ENCODE data around the gene PLAAT4.
"Not testable (repeated sequence)": the region's sequence is repeated elsewhere in the genome, so short reads cannot be mapped to it uniquely, and the experiment has no call there.

PLAAT4 gene

DNA sequence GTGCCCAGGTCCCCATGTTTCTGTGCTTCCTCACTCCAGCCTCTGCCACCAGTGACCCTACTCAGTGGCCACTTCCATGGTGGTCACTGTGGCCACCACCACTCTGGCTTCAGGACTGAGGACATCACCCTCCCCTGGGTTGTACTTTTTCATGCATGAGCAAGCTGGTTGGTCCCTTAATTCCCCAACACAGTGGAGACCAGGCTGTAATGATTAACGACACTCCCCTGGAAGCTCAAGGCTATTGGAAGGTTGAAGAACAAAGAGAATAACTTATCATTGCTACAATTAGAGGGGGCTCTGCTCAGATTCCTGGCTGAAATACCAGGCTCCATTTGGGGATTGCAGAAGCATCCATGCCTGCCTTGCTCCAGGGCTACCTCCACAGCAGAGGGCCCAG lies 10.5 kb downstream of the PLAAT4 start:
- no peak for DNase-seq (ENCODE audit: low spot score)

GRCh38 chr11:63548178-63548577 lies 11.6 kb downstream of the PLAAT4 start:
- DNase-seq (ENCODE audit: low spot score), result no peak

DNA sequence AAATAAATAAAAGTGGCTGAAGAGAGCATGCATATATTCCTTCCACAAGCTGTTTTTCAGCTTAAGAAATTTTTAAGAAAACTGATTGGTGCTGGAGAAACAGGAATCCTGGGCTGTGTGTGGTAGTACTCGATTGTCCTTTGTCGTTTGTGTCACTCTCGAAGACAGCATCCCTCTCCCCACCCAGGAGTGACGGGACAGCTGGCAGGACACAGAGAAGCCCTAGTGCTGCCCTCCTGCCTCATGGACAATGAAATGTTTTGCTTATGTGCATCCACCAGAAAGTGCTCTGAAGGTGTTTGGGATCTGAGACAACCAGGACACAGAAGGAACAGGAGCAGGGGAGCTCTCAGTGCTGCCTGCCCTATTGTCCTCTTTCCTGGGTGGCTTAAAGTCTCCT lies 12.8 kb downstream of the PLAAT4 start:
- no peak for DNase-seq (ENCODE audit: low spot score)

DNA sequence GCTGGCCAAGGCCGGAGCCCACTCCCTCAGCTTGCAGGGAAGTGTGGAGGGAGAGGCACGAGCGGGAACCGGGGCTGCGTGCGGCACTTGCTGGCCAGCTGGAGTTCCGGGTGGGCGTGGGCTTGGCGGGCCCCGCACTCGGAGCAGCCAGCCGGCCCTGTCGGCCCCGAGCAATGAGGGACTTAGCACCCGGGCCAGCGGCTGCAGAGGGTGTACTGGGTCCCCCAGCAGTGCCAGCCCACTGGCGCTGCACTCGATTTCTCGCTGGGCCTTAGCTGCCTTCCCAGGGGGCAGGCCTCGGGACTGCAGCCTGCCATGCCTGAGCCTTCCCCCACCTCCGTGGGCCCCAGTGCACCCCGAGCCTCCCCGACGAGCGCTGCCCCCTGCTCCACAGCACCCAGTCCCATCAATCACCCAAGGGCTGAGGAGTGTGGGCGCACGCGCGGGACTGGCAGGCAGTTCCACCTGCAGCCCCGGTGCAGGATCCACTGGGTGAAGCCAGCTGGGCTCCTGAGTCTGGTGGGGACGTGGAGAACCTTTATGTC lies 13.6 kb downstream of the PLAAT4 start:
- DNase-seq (ENCODE audit: low spot score), result not testable (repeated sequence)

DNA sequence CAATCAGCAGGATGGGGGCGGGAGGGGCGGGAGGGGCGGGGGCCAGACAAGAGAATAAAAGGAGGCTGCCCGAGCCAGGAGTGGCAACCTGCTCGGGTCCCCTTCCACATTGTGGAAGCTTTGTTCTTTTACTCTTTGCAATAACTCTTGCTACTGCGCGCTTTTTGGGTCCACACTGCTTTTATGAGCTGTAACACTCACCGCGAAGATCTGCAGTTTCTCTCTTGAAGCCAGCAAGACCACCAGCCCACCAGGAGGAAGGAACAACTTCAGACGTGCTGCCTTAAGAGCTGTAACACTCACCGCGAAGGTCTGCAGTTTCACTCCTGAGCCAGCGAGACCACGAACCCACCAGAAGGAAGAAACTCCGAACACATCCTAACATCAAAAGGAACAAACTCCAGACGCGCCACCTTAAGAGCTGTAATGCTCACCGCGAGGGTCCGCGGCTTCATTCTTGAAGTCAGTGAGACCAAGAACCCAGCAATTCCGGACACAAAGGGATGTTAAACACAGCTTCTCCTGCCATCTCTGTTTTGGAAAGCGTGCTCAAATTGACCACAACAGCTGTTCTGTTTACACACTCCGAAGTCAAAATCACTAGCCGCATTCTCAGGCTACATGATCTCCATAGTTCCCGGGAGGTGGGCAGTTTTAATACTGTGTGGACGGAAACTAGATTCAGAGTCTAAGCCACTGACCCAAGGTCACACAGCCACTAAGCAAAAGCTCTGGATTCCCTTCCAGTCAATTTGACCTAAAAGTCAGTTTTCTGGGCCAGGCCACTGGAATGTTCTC lies 14.7 kb downstream of the PLAAT4 start:
- no peak for DNase-seq (ENCODE audit: low spot score)

- no peak for DNase-seq (ENCODE audit: low spot score)
Observed at GRCh38 chr11:63551889-63552266, 15.3 kb downstream of the PLAAT4 start.

- DNase-seq (ENCODE audit: low spot score), result no peak
Observed at GRCh38 chr11:63552921-63553320, 16.3 kb downstream of the PLAAT4 start.

- DNase-seq (ENCODE audit: low spot score), result no peak
Observed at GRCh38 chr11:63553759-63554158, 17.2 kb downstream of the PLAAT4 start.

DNA sequence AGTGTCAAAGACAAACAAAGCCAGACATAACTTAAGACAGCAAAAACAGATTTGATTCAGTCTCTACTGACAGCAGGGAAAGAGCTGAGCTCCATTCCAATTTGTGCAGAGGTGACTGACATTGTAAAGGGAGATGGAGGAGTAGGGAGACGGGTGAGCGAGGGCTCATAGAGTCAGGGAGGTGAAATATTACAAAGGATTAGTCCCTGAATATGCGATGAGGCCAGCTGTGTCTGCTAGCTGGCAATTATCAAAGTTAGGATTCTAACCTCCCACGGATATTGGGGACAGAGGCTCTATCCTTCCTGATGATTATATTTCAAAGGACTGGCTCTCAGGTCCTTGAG lies 18.2 kb downstream of the PLAAT4 start:
- DNase-seq (ENCODE audit: low spot score), result no peak

DNA sequence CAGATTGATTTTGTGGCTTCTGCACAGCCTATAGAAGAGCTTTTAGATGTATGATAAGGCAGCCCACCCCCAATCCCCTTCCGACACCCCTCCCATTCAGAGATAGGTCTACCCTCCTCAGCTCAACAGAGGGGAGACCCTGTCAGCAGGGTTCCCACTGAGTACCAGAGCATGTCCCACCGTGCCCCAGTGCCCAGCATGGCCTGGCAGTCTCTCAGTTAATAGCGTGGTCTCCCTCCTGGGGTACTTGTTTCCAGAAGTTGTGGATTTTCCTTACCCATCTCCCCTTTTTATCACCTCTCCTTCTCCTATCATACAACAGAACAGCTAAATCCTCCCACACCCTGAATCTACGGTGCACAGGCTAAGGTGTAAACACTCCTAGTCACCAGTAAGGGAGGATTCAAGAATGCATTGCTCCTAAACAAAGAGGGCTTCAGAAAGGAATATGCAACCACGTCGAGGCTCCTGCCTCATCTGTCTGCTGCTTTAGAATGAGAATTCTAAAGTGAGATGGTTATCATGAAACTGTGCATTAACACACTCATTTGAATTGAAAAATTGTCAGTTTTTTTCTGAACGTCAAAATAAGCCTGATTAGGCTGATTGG lies 19.9 kb downstream of the PLAAT4 start:
- no peak for DNase-seq (ENCODE audit: low spot score)

DNA sequence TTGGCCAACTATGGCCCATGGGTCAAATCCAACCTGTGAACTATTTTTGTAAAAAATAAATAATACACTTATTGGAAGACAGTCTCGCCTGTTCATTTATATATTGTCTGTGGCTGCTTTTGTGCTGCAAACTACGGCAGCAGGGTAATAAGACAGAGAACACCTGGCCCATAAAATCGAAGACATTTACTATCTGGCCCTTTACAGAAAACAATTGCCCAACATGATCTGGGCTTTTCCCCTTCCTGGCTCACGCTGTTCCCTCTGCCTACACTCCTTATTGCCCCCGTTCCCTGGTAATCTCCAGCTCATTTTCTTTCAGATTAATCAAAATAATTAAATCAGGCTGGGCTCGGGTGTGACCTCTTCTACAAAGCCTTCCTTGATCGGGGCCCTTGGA lies 21.0 kb downstream of the PLAAT4 start:
- DNase-seq (ENCODE audit: low spot score), result no peak

GRCh38 chr11:63558459-63559157 lies 22.0 kb downstream of the PLAAT4 start:
- no peak for DNase-seq (ENCODE audit: low spot score)

DNA sequence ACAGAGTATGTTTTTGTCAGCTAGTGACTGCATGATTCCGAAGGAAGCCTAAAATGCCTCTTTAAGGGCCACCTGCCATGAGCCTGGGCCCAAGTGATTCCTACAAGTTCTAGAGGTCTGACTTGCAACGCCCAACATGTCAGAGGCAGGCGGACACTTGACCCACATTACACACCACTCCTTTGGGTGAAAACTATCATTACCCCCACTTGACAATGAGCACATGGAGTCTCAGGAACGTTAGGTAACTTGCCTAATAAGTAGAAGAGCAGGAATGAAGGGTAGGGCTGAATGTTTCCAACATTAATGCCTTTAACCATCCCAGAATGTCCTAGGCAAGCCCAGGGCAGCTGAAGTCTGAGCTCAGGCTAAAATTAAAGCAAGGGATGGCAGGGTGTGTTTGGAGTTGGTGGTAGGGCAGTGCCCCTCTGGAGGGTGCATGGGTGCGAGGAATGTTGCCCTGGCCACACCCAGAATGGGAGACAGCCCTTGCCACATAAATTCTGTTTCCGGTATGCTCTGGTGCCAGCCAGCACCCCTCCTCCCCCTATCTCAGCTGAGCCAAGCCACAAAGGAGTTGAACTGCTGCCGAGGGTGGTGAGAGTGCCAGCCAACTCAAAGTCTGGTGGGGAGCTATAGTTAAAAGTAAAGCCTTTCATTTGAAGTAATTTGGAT lies 24.0 kb downstream of the PLAAT4 start:
- no peak for DNase-seq (ENCODE audit: low spot score)

DNA sequence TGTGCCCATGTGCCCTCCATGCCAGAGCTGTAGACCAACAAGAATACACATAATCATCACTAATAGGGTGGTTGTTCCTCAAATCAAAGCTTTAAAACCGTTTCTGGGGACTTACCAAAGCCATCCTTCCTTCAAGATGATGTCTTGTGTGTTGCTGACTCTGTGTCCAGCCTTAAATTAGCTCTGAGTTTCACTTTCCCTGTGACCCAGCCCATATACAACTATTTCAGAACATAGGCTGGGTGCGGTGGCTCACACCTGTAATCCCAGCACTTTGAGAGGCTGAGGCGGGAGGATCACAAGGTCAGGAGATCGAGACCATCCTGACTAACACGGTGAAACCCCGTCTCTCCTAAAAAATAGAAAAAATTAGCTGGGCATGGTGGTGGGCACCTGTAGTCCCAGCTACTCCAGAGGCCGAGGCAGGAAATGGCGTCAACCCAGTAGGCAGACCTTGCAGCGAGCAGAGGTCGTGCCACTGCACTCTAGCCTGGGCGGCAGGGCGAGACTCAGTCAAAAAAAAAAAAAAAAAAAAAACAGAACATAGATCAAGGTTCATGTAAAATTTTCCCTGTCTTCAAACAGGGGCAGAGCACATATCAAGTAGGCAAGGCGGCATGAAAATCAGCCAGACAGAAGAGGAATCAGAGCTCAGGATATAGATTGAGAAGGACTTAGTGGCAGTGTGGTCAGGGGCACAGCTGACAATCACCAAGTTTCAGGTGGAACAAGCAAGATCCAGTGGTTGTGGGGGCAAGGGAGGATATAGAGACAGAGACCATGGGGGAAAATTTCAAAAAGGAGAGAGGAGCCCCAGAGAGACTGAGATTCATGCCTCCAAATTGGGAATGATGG lies 26.8 kb downstream of the PLAAT4 start, which contains the start of gene PLAAT2:
PLAAT2 (minus strand) TSS at position 179 of the 855 bp plus-strand sequence; CDS start at position 124, 55 bp downstream.
- no peak for DNase-seq (ENCODE audit: low spot score)

DNA sequence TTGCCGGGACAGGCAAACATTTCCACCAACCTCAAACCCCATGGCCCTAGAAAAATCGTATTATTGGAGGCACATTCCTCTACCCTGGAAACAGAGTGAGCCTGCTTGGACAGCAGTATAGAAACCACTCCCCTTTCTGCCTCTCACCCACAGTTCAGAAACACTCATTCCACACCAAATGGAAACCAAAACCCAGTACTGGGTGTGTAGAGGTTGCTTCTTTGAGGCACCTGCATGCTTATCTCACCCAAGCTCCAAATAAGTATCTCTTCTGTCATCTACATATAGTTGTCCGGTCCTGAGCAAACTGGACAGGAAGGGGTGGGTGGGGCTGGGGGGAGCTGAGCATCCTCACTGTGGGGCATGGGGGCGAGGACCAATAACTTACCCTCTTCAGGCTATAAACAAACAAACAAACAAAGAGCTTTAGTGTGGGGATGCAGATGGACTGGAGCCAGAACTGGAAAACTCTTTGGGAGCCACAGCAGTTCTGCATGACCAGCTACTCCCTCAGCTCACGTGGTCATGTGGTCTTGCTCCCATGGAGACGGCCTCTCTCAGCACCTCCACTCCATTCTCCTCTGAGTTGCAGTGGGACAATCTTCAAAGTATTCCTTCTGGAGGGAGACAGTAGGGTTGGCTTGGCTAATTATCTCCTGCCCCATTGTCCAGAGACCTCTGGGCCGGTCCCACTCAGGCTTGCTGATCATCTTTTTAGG lies 27.6 kb downstream of the PLAAT4 start:
- no peak for DNase-seq (ENCODE audit: low spot score)

DNA sequence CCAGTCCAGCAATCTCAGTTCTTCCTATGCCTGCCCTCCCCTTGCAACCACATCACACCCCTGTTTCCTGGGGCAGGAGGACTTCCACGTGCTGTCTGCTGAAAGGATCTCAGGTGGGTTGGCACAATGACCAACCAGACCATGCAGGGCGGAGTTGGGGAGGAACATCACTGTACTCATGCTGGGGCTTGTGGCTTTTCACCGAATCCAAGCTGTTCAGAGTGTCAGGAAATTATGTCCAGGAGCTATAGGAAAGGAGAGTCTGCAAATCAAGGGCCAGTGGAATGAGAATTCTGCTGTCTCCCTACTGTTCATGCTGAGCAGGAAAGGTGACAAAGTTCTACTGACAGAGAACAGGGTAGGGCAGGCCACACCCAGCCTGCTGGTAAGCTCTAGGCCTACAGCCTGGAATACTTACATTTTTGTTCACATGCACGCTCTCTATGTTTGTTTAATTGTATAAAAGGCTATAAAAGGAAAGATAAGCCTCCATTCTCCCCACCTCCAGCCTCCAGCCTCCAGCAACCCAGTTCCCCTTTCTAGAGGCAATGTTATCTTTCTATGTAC lies 28.3 kb downstream of the PLAAT4 start:
- no peak for DNase-seq (ENCODE audit: low spot score)

DNA sequence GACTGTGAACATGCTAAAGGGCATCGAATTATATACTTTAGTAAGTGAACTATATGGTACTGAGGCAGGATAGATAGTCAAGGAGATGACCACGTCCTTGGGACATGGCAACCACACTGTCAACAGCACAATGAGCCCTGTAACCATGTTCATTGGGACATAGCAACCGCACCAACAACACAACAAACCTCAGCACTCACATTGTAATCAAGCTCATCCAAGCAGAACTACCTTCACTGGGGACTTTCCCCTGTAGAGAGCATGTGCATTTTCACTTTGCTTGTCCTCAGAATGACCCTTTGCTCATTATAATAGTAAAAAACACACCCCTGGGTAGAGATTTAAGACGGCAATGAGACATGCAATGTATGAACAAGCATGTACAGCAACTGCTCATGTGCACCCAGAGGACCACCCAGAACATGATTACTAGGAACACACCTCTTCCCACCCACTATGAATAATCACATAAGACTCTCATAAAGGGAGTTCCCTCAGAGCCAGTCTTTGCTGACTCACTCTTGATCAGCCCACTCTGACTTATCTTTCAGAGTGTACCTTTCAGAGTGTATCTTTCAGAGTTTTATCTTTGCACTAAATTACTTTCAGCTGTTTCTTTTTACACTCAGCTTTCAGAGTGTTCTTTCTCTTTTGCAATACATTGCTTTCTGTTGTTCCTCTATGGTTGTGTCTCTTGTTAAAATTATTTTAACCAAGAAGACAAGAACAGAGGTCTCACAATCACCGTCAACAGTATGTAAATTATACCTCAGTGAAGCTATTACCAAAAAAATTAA lies 30.6 kb downstream of the PLAAT4 start:
- DNase-seq (ENCODE audit: low spot score), result no peak

GRCh38 chr11:63569570-63569969 lies 33.0 kb downstream of the PLAAT4 start:
- no peak for DNase-seq (ENCODE audit: low spot score)

DNA sequence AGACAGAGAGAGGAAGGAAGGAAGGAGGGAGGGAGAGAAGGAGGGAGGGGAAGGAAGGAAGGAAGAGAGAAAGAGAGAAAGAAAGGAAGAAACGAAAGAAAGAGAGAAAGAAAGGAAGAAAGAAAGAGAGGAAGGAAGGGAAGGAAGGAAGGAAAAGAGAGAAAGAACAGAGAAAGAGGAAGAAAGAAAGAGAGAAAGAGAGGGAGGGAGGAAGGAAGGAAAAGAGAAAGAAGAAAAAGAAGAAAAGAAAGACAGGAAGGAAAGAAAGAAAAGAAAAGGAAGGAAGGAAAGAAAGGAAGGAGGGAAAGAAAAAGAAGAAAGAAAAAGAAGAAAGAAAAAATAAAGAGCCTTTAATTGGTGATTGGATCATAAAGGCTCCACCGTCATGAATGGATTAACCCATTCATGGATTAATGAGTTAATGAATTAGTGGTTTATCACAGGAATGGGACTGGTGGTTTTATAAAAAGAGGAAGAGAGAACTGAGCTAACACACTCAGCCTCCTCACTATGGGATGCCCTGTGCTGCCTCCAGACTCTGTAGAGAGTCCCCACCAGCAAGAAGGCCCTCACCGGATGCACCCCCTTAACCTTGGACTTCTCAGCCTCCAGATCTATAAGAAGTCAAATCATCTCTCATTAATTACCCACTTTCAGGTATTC lies 35.5 kb downstream of the PLAAT4 start:
- DNase-seq (ENCODE audit: low spot score), result no peak

All from left forelimb (tissue), 1 donor.